MM.1S (cell line): ENCODE results near the gene PODXL2.

Experiments used
- CTCF ChIP-seq: fragments of 300-600 bp; sonication (generic); IDR thresholded peaks from 2 replicates; pipeline ENCODE4 v1.5.1; 2016; ENCODE audit warnings: antibody characterized with exemption, low read length, mixed read lengths
- EZH2 ChIP-seq: fragments of 300-600 bp; sonication (generic); optimal IDR thresholded peaks from 2 replicates; pipeline ENCODE3; 2017; ENCODE audit warnings: low read depth, mild to moderate bottlenecking, antibody characterized with exemption, low read length, mixed read lengths

DNA sequence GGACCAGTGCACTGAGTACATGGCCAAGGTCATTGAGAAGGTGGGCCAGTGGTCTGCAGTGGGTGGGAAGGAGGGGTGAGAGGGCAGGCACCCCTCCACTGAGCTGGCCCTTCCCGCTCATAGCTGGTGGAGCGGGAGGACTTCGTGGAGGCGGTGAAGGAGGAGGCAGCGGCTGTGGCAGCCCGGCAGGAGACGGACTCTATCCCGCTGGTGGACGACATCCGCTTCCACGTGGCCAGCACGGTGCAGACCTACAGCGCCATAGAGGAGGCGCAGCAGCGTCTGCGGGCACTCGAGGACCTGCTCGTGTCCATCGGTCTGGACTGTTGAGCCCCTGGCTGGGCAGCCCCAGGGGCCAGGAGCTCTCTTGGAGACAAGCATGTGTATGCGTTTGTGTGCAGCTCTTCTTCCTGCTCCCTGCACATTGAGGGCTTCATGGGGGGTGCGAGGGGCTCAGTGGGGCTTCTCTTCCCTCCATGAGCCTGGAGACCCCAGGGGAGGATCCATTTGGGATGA, 51.2 kb downstream of the PODXL2 start:
- TF ChIP-seq CTCF (no peak), EZH2 (no peak)
